RWPE2 (cell line): ENCODE data around the gene GAS6.

Experiments
- ATAC-seq: fragments of 200-7000 bp; cut with Tn5 transposase; 3 replicates; pipeline ENCODE4 v1.9.1; 2021; ENCODE audit warnings: low read depth
- DNase-seq: peaks from one replicate; pipeline ENCODE4 v3.0.0-alpha.2; 2020; ENCODE audit warnings: low spot score
- H3K27ac ChIP-seq: fragments of 450-650 bp; 2 replicates; pipeline ENCODE4 v1.5.1; 2017; ENCODE audit warnings: mild to moderate bottlenecking; ENCODE audit not compliant: poor library complexity, severe bottlenecking
- H3K27me3 ChIP-seq: fragments of 250-450 bp; sonication (Bioruptor Pico); 2 replicates; pipeline ENCODE4 v1.5.1; 2021; ENCODE audit warnings: mild to moderate bottlenecking, moderate library complexity; ENCODE audit not compliant: insufficient read depth, poor library complexity, severe bottlenecking
- H3K36me3 ChIP-seq: fragments of 250-450 bp; sonication (Bioruptor Pico); 2 replicates; pipeline ENCODE4 v1.5.1; 2020; ENCODE audit warnings: low read depth, mild to moderate bottlenecking, moderate library complexity
- H3K4me1 ChIP-seq: fragments of 250-450 bp; sonication (Bioruptor Pico); 2 replicates; pipeline ENCODE4 v1.5.1; 2021; ENCODE audit warnings: mild to moderate bottlenecking, moderate library complexity; ENCODE audit not compliant: insufficient read depth, poor library complexity, severe bottlenecking
- H3K4me3 ChIP-seq: fragments of 250-450 bp; sonication (Bioruptor Pico); 2 replicates; pipeline ENCODE4 v1.5.1; 2021; ENCODE audit warnings: mild to moderate bottlenecking, moderate library complexity; ENCODE audit not compliant: severe bottlenecking
- H3K9me3 ChIP-seq: fragments of 250-450 bp; sonication (Bioruptor Pico); 2 replicates; pipeline ENCODE4 v1.5.1; 2021; ENCODE audit warnings: mild to moderate bottlenecking, moderate library complexity; ENCODE audit not compliant: severe bottlenecking
- TF ChIP-seq, protein P1 (sequence below): fragments of 450-650 bp; IDR thresholded peaks from one replicate; pipeline ENCODE4 v1.5.1; 2017; ENCODE audit warnings: mild to moderate bottlenecking, moderate library complexity; ENCODE audit not compliant: poor library complexity, severe bottlenecking

The GAS6 gene

DNA sequence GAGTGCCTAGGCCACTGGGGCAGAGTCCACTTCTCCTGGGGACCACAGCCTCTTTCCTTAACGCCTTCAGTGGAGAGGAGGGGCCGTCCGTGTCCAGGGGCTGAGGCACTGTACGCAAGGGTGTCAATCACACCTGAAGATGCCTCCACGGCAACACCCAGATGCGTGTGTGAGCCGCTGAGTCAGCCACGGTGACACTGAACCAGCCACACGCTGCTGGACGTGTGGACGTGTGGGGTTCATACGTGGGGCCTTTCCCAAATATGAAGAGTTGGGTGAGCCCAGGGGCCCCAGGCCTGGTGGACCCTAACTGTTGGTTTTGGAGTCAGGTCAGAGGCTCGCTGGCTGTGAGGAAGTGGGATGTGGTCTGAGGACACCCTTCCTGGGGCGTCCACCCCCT is 53.2 kb downstream of the GAS6 start:
- no peak for DNase-seq
- no peaks in the 10 kb centered on the region for H3K36me3 ChIP-seq
- no peak overlapping the region for H3K27ac ChIP-seq
- H3K27me3 ChIP-seq: no peaks in the 10 kb centered on the region
- no peaks in the 10 kb centered on the region for H3K4me1 ChIP-seq
- TF ChIP-seq, protein P1, sequence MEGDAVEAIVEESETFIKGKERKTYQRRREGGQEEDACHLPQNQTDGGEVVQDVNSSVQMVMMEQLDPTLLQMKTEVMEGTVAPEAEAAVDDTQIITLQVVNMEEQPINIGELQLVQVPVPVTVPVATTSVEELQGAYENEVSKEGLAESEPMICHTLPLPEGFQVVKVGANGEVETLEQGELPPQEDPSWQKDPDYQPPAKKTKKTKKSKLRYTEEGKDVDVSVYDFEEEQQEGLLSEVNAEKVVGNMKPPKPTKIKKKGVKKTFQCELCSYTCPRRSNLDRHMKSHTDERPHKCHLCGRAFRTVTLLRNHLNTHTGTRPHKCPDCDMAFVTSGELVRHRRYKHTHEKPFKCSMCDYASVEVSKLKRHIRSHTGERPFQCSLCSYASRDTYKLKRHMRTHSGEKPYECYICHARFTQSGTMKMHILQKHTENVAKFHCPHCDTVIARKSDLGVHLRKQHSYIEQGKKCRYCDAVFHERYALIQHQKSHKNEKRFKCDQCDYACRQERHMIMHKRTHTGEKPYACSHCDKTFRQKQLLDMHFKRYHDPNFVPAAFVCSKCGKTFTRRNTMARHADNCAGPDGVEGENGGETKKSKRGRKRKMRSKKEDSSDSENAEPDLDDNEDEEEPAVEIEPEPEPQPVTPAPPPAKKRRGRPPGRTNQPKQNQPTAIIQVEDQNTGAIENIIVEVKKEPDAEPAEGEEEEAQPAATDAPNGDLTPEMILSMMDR: no peak
- no peaks in the 10 kb centered on the region for H3K9me3 ChIP-seq
- no peak for ATAC-seq
- H3K4me3 ChIP-seq: no peak overlapping the region

DNA sequence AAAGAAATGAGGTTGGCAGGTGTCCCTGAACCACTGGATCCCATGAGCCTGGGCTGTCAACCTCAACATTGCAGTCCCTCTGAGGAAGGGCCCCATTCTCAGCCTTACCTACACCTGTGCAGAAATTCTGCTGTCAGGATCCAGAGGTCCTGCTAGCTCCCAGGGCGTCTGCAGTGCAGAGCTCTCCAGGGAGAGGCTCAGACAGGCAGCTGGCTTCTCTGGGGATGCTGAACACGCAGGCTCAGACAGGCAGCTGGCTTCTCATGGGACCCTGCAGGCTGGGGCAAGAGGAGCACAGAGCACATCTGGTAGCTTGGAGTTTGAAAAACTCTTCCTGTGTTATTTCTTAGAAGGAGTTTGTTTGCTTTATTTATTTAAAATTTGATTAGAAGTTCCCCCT is 53.9 kb downstream of the GAS6 start:
- ATAC-seq (no peak), DNase-seq (no peak)
- Histone ChIP-seq H3K4me1 (no peaks in the 10 kb centered on the region), H3K4me3 (no peak overlapping the region), H3K9me3 (no peaks in the 10 kb centered on the region), H3K27me3 (no peaks in the 10 kb centered on the region), H3K36me3 (no peaks in the 10 kb centered on the region), H3K27ac (no peak overlapping the region)
- TF ChIP-seq, protein P1: no peak

DNA sequence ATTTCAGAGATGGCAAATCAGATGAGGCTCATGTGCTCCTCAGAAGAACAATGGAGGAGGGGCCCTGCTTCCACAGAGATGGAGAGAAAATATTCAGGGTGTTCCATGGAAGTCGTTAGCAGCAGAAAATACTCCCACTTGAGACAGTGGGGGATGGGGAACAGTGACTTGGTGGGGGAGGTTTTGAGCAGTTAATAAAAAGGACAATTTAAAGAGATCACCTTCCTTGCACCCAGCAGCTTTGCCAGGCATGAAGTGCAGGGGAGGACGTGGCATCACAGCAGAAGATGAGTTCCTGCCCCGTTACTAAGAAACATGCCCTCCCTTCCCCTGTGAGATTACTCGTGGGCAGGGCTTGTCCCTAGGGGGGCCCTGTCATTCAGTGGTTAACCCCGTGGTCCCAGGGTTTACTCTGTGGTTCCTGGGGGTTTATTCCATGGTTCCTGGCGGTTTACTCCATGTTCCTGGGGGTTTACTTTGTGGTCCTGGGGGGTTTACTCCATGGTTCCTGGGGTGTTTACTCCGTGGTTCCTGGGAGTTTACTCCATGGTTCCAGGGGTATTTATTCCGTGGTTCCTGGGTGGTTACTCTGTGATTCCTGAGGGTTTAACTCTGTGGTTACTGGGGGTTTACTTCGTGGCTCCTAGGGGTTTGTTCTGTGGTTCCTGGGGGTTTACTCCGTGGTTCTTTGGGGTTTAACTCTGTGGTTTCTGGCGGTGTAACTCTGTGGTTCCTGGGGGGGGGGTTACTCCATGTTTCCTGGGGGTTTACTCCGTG is 55.6 kb downstream of the GAS6 start:
- Histone ChIP-seq H3K4me1 (no peaks in the 10 kb centered on the region), H3K36me3 (no peaks in the 10 kb centered on the region), H3K4me3 (no peak overlapping the region), H3K27ac (no peak overlapping the region), H3K27me3 (no peaks in the 10 kb centered on the region), H3K9me3 (no peaks in the 10 kb centered on the region)
- DNase-seq (no peak), ATAC-seq (no peak)
- TF ChIP-seq, protein P1: no peak

DNA sequence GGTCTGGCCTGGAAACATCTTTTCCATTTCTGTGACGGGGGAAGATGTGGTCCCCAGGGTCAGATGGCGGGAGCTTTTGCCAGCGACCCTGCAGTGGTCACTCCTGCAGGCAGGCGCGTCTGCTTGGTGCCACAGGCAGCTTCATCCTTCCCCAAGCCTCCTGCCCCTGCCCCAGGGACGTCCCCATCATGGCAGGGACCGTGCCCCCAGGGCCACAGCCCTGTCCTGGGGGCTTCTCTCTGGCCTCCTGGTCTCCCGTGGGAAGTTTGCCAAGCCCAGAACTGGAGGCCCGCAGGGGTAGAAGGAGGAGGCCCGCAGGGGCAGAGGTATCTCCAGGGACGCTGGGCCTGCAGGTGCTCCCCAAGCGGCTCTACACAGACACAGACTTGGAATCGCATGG is 57.4 kb downstream of the GAS6 start:
- Histone ChIP-seq H3K27me3 (no peaks in the 10 kb centered on the region), H3K9me3 (no peaks in the 10 kb centered on the region), H3K4me1 (no peaks in the 10 kb centered on the region), H3K4me3 (no peak overlapping the region), H3K36me3 (no peaks in the 10 kb centered on the region), H3K27ac (no peak overlapping the region)
- TF ChIP-seq, protein P1: no peak
- ATAC-seq: no peak
- no peak for DNase-seq

DNA sequence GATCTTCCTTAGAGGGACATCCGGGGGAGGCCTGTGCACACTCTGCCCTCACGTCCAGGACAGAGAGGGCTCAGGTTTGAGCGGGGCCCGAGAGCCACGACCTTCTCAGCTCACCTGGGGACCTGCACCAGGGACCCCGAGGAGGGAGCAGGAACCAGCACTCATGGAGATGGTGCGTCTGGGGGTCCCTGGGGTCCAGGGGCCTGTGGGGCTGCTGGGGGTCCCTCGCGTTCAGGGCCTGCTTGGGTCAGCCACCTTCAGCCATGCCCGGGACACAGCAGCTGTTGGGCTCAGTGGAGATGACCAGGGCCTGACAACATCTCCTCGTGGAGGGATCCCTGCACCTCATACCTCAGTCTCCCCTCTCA is 57.8 kb downstream of the GAS6 start:
- ATAC-seq: no peak
- no peaks in the 10 kb centered on the region for H3K9me3 ChIP-seq

More for the DNA sequence above, 57.8 kb downstream of the GAS6 start:
- TF ChIP-seq, protein P1: no peak
- Histone ChIP-seq H3K4me1 (no peaks in the 10 kb centered on the region), H3K27me3 (no peaks in the 10 kb centered on the region), H3K4me3 (no peak overlapping the region), H3K36me3 (no peaks in the 10 kb centered on the region), H3K27ac (no peak overlapping the region)
- no peak for DNase-seq
